GM23248 (cell line): ENCODE measurements around the gene STRIT1.

Experiments
- EZH2 ChIP-seq: fragments of 200-600 bp; sonication (generic); IDR thresholded peaks from 2 replicates; pipeline ENCODE4 v1.6.1; 2018; ENCODE audit warnings: antibody characterized with exemption, mild to moderate bottlenecking; ENCODE audit not compliant: insufficient read depth, poor library complexity, severe bottlenecking
- EZH2phosphoT487 ChIP-seq: fragments of 200-600 bp; sonication (generic); IDR thresholded peaks from 2 replicates; pipeline ENCODE4 v1.6.1; 2018; ENCODE audit warnings: antibody characterized with exemption, moderate library complexity, mild to moderate bottlenecking, low read depth; ENCODE audit not compliant: insufficient read depth

DNA sequence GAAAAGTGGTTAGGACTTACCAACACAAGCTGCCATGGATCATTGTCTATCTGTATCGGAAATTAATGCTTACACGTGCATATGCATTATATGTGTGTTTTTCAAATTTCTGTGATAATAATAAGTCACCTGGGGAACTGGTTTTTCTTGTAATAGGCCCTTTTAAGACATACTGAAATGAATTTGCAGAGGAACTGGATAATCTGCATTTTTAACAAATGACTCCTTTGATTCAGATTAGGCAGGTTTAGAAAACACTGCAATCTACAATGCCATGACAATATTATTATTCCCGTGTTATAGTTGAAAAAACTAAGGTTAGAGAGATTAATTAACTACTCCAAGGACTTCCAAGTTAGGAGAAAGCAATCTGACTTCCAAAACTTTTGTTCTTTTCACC is 23.4 kb downstream of the STRIT1 start:
- TF ChIP-seq EZH2phosphoT487 = no peak
- no peak for TF ChIP-seq EZH2
